Measurements from ENCODE around the gene GALC.

GALC gene

DNA sequence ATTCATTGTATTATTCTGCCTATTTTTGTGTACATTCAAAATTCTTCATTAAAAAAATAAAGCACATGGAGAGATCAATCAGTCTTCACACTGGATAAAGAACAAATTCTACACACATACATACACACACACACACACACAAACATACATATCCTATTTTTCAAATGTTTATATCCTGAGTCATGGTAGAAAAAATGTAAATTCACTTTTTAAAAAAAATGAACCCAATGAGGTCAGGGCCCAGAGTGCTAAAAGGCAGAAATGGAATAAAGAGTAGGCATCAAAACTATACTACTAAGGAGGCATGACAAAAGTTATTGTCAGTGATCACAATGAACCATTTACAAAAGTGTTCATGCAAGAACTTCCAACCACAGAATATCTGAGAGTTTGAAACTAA, 17.3 kb downstream of the GALC start:
- TF ChIP-seq POLR2AphosphoS5 (IDR thresholded peaks at IDR 0.05; ENCODE audit: low read depth, low read length): no peak
- no peak for TF ChIP-seq FOXP2 (optimal IDR thresholded peaks at IDR 0.05; ENCODE audit: borderline replicate concordance, extremely low read depth, extremely low read length, insufficient read depth)
- no peak for TF ChIP-seq SIN3A (IDR thresholded peaks at IDR 0.05; ENCODE audit: borderline replicate concordance, insufficient read depth, low read length)
- no peak for TF ChIP-seq TAF1 (IDR thresholded peaks at IDR 0.05; ENCODE audit: borderline replicate concordance, insufficient read depth, low read length)
- TF ChIP-seq, protein P1, sequence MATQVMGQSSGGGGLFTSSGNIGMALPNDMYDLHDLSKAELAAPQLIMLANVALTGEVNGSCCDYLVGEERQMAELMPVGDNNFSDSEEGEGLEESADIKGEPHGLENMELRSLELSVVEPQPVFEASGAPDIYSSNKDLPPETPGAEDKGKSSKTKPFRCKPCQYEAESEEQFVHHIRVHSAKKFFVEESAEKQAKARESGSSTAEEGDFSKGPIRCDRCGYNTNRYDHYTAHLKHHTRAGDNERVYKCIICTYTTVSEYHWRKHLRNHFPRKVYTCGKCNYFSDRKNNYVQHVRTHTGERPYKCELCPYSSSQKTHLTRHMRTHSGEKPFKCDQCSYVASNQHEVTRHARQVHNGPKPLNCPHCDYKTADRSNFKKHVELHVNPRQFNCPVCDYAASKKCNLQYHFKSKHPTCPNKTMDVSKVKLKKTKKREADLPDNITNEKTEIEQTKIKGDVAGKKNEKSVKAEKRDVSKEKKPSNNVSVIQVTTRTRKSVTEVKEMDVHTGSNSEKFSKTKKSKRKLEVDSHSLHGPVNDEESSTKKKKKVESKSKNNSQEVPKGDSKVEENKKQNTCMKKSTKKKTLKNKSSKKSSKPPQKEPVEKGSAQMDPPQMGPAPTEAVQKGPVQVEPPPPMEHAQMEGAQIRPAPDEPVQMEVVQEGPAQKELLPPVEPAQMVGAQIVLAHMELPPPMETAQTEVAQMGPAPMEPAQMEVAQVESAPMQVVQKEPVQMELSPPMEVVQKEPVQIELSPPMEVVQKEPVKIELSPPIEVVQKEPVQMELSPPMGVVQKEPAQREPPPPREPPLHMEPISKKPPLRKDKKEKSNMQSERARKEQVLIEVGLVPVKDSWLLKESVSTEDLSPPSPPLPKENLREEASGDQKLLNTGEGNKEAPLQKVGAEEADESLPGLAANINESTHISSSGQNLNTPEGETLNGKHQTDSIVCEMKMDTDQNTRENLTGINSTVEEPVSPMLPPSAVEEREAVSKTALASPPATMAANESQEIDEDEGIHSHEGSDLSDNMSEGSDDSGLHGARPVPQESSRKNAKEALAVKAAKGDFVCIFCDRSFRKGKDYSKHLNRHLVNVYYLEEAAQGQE (IDR thresholded peaks at IDR 0.05; ENCODE audit: insufficient read depth in 1 of 2, low read depth in 2 of 2, low read length in 2 of 2): no peak

DNA sequence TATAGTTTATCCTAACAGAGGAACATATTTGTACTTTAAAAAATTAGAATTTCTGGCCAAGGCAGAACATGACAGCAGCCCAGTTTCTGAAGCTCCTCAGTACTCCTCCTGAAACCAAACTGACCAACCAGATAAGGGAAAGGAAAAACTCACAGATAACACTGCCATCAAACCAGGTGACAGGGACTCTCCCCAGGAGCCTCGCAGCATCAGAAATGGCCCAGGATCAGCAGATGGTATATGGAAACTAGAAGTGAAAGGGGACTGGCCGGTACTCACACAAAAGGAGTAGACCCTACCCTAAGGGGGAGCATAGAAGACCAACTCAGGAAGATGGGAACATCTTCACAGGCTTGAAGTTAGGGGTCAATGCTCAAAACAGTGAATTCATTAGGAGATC, 22.0 kb downstream of the GALC start:
- no peak for TF ChIP-seq SIN3A (IDR thresholded peaks at IDR 0.05; ENCODE audit: borderline replicate concordance, insufficient read depth, low read length)
- TF ChIP-seq FOXP2 (optimal IDR thresholded peaks at IDR 0.05; ENCODE audit: borderline replicate concordance, extremely low read depth, extremely low read length, insufficient read depth): no peak
- no peak for TF ChIP-seq POLR2AphosphoS5 (IDR thresholded peaks at IDR 0.05; ENCODE audit: low read depth, low read length)
- TF ChIP-seq, protein P1 (IDR thresholded peaks at IDR 0.05; ENCODE audit: insufficient read depth in 1 of 2, low read depth in 2 of 2, low read length in 2 of 2): no peak
- no peak for TF ChIP-seq TAF1 (IDR thresholded peaks at IDR 0.05; ENCODE audit: borderline replicate concordance, insufficient read depth, low read length)

DNA sequence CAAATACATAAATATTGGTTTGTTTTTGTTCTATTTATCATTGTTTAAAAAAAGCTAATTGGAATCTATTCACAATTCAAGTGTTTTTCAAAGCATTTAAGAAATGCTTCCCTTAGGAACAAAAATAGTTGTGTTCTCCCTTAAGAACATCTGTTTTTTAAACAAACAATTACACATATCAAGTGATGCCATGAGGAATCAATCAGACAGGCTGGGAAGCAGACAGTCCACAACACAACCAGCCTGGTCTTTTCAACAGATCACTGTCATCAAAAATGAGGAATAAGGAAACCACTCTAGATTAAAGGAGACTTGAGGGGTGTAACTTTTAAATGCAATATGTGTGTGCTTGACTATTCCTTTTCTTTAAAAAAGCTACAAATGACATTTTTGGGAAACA, 25.5 kb downstream of the GALC start:
- TF ChIP-seq, protein P1 (IDR thresholded peaks at IDR 0.05; ENCODE audit: insufficient read depth in 1 of 2, low read depth in 2 of 2, low read length in 2 of 2): no peak
- TF ChIP-seq FOXP2 (optimal IDR thresholded peaks at IDR 0.05; ENCODE audit: borderline replicate concordance, extremely low read depth, extremely low read length, insufficient read depth) (no peak), SIN3A (IDR thresholded peaks at IDR 0.05; ENCODE audit: borderline replicate concordance, insufficient read depth, low read length) (no peak), TAF1 (IDR thresholded peaks at IDR 0.05; ENCODE audit: borderline replicate concordance, insufficient read depth, low read length) (no peak), POLR2AphosphoS5 (IDR thresholded peaks at IDR 0.05; ENCODE audit: low read depth, low read length) (no peak)

DNA sequence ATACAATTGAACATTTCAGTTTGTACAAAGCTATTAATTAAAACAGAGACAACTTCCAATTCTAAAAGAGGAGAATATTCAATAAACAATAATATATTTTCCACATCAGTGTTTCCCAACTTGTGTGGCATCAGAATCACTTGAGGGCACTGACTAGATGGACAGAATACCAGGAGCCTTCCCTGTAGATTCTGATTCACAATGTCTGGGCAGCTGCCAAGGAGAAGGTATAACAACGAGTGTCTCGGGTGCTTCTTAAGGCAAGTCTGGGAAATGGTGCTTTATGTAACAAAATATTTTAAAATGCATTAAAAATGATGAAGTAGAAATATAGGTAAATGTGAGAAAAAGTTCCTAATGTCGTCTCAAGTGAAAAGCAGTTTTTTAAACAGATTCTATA, 26.2 kb downstream of the GALC start:
- TF ChIP-seq POLR2AphosphoS5 (IDR thresholded peaks at IDR 0.05; ENCODE audit: low read depth, low read length) (no peak), TAF1 (IDR thresholded peaks at IDR 0.05; ENCODE audit: borderline replicate concordance, insufficient read depth, low read length) (no peak), SIN3A (IDR thresholded peaks at IDR 0.05; ENCODE audit: borderline replicate concordance, insufficient read depth, low read length) (no peak), FOXP2 (optimal IDR thresholded peaks at IDR 0.05; ENCODE audit: borderline replicate concordance, extremely low read depth, extremely low read length, insufficient read depth) (no peak)
- TF ChIP-seq, protein P1 (IDR thresholded peaks at IDR 0.05; ENCODE audit: insufficient read depth in 1 of 2, low read depth in 2 of 2, low read length in 2 of 2): no peak

DNA sequence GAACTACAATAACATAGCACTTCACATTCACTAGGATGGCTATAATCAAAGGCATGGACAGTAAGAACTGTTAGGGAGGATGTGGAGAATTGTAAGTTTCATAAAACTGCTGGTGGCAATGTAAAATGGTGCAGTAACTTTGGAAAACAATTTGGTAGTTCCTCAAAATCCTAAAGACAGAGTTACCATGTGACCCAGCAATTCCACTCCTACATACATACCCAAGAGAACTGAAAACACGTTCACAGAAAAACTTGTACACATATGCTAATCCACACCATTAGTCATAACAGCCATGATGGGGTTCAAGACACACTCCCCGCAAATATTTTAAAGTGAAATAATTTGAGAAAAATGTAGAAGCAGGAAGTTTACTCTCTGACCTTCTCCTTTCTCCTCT, 31.7 kb downstream of the GALC start:
- TF ChIP-seq SIN3A (IDR thresholded peaks at IDR 0.05; ENCODE audit: borderline replicate concordance, insufficient read depth, low read length): no peak
- TF ChIP-seq TAF1 (IDR thresholded peaks at IDR 0.05; ENCODE audit: borderline replicate concordance, insufficient read depth, low read length): no peak
- no peak for TF ChIP-seq POLR2AphosphoS5 (IDR thresholded peaks at IDR 0.05; ENCODE audit: low read depth, low read length)
- TF ChIP-seq, protein P1 (IDR thresholded peaks at IDR 0.05; ENCODE audit: insufficient read depth in 1 of 2, low read depth in 2 of 2, low read length in 2 of 2): no peak
- no peak for TF ChIP-seq FOXP2 (optimal IDR thresholded peaks at IDR 0.05; ENCODE audit: borderline replicate concordance, extremely low read depth, extremely low read length, insufficient read depth)
